HFF-Myc (cell line): Measurements from ENCODE around the gene IGF1R.

Experiments used
- DNase-seq: peaks from one replicate; pipeline ENCODE4 v3.0.0-alpha.2; 2011; ENCODE audit warnings: low read depth; ENCODE audit errors: extremely low read depth
- H3K4me3 ChIP-seq: replicated peaks from 2 replicates; pipeline ENCODE4 v1.5.1; 2011; ENCODE audit warnings: low read depth, mild to moderate bottlenecking, control low read depth, low read length
- CTCF ChIP-seq: IDR thresholded peaks from 2 replicates; pipeline ENCODE4 v1.5.1; 2012; ENCODE audit warnings: mild to moderate bottlenecking, low read depth, low read length, control low read depth; ENCODE audit errors: missing control alignments

IGF1R gene

GRCh38 chr15:98625614-98626013 is 22.7 kb upstream of the IGF1R start:
- H3K4me3 ChIP-seq, result no peak overlapping the region
- DNase-seq, result no peak
- TF ChIP-seq CTCF, result no peak

- H3K4me3 ChIP-seq, result no peak overlapping the region
- TF ChIP-seq CTCF, result no peak
- no peak for DNase-seq
Measured at GRCh38 chr15:98626153-98626552, 22.2 kb upstream of the IGF1R start.

GRCh38 chr15:98628216-98628615 is 20.1 kb upstream of the IGF1R start:
- TF ChIP-seq CTCF, result no peak
- DNase-seq, result no peak
- no peak overlapping the region for H3K4me3 ChIP-seq

- no peak overlapping the region for H3K4me3 ChIP-seq
- no peak for DNase-seq
- TF ChIP-seq CTCF, result no peak
Measured at GRCh38 chr15:98635848-98636247, 12.5 kb upstream of the IGF1R start.

- H3K4me3 ChIP-seq, result no peak overlapping the region
- no peak for TF ChIP-seq CTCF
- no peak for DNase-seq
Measured at GRCh38 chr15:98643115-98643514, 5.2 kb upstream of the IGF1R start.

GRCh38 chr15:98646546-98647025 is 1.8 kb upstream of the IGF1R start:
- H3K4me3 ChIP-seq, result peak overlapping the region; percentile 68
- no peak for TF ChIP-seq CTCF

GRCh38 chr15:98647026-98647773 is 1.1 kb upstream of the IGF1R start:
- TF ChIP-seq CTCF, result peak; percentile 2
- H3K4me3 ChIP-seq, result peak overlapping the region; percentile 68
- DNase-seq, result no peak

More at GRCh38 chr15:98646546-98647025, 1.8 kb upstream of the IGF1R start:
- DNase-seq, result no peak
